Stimulated activated CD4-positive, alpha-beta T cell treated with anti-CD3 and anti-CD28 coated beads, TNF-alpha, amount 100 ng/mL, for 1 hour (primary cell): Measurements from ENCODE around the gene PAX8.

Source experiments
- DNase-seq, 3 donors: peaks; one replicate each; pipeline ENCODE4 v3.0.0-alpha.2; 2020; ENCODE audit warnings: low read depth in 3 of 3, low spot score in 1 of 3

Gene PAX8

DNA sequence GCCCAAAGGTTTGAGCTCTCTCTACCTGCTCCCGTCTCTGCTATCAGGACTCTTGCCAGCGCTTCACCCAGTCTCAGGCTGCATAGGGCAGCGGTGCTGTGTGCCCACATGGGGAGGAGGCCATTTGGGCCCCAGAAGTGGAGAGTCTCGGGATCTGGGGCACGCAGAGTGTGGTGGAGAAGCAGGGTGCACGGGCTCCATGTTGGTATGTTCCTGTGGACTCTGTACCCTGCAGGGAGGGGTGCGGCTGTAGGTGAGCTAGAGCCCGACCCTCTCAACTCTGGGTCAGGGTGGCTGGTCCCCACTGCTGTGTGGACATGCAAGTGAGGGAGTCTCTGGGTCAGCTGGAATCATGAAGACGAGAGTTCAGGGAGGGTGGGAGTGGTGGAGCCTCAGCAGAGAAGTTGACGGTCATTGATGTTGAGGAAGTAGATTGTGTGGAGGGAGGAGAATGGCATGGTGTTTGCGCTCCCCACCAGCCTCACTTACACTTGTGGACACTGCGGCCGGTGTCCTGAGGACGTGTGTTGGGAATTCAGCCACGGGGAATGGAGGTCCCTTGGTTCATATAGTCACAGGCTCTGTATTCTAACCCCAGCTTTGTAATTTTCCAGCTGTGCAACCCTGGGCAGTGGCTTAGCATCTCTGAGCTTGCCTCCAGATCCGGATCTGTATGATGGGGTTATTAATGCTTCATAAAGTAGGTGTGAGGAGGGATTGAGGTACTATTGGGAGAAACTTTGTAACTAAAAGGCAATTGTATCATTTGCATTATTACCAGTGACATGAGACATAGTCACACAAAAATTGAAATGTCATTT, 105.8 kb downstream of the PAX8 start:
- DNase-seq: no peak

DNA sequence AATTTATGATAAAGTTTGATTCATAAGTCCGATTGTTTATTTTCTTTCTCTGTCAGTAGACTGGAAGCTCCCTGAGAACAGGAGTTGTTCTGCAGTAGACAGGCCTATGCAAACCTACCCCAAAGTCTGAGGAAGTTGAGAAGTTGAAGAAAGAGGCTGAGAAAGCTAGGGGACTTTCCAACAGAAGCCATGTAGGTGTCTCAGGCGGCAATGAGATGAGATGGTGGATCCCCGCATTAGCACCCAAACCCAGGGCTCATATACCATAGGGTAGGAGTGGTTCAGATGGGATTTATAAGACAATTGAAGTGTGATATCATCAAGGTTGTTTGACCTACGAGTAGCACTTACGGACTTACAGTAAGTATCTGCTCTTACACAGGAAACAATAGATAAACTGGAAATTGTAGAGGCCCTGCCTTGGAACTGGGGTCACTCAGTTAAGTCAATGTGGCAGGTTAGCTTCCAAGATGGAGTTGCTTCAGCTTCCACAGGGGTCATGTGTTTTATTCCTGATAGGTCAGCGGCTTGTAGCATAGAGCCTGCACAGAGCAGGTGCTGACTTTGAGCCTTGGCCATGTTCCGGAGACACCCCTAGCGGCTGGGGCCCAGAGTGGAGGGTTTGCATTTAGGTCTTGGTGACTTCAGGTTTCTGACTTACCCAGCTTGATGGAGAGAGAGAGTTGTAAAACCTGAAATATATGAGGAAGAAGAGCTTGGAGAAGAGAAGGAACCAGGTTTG, 107.2 kb downstream of the PAX8 start:
- DNase-seq: no peak

DNA sequence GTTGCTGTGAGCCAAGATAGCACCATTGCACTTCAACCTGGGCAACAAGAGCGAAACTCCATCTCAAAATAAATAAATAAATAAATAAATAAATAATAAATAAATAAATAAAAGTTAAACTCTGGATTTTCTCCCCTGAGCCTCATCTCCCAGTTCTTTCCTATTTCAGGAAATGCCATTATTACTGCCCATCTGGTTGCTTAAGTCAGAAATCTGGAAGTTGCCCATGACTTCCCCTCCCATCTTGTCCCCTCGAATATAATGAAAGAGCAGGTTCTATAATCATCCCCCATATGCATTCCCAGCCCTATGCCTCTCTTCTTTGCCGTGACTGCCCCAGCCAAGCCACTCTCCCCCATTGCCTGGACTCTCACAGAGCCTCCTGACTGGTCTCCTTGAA, 109.1 kb downstream of the PAX8 start:
- DNase-seq: no peak

DNA sequence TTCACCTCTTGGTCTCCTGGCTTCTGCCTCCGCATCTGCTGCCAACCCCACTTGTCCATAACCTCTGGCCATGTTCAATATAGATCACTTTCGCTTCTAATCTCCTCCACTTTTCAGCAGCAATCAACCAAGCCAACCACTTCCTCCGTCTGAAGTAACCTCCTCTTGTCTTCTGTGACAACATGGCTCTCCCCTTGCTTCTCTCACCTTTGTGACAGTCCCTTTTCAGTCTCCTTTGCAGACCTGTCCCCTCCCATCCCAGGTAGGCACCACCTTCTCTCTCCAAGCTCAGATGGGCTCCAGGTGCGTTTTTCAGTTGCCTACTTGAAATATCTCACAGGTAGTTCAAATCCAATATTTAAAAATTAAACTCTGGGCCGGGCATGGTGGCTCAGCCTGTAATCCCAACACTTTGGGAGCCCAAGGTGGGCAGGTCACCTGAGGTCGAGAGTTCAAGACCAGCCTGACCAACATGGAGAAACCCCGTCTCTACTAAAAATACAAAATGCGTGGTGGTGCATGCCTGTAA, 109.7 kb downstream of the PAX8 start:
- DNase-seq: no peak

DNA sequence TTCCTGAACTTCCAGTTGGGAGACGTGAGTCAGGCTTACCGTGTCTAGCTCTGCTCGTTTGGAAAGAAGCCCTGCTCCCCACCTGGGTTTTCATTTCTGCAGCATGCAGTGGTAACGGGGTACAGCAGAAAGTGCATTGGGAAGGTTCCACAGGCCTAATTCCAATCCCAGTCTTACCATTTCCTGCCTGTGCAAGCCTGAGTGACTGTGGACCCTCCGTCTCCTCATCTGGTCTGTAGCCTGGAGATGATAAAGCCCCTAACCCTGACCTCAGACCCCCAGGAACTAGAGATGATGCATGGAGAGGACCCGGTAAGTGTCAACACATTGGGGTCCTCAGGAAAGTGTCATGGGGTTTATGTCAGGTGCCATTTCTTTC, 110.8 kb downstream of the PAX8 start:
- no peak for DNase-seq

DNA sequence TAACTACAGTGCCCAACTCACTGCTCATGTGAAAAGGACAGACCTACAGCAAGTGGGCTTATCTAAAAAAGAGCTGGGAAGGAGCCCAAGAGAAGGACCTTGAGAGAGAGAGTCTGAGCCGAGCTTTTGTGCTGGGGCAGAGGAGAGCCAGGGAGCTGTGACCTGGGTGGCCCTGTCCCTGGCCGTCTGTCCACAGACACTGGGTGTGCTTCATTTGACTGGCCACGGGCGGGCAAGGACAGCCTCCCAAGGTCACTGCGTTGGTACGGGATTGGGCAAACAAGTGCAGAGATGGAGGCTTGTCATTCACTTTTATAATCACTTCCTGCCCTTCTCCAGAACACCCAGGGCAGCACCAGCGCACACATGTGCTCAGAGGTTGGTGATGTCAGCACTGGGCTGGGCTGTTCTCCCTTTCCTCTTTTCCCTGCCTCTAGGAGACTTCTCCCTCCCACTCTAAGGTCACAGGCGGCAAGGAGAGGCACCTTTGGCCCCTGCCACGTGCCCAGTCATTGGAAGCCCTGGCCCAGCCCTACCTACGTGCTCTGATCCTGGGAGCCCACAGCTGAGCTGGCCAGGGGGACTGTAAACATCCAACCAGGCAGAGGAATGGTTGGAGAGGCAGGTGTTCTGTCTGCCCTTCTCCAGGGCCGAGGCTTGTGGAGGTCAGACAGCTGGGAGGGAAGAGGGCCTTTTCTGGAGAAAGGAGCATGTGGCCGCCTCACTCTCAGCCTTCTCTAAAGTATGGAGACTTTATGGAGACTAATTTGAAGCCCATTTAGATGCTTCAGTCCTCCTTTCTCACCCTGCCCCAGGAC, 111.4 kb downstream of the PAX8 start:
- no peak for DNase-seq

DNA sequence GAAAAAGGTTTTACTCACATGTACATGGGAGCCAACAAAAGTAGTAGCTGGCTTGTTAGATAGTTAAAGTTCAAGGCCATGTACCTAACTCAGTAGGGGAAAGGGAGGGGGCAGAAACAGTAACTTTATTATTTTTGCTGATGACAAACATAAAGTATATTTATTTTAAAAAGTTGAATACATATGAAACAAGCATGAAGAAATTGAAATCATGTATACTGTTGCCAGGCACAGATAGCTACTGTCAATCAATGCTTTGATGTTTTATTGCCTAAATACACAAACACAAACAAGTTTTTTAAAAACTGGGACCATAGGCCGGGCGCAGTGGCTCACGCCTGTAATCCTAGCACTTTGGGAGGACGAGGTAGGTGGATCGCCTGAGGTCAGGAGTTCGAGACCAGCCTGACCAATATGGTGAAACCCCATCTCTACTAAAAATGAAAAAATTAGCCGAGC, 112.5 kb downstream of the PAX8 start:
- no peak for DNase-seq
